CD4-positive, alpha-beta T cell (primary cell): Measurements from ENCODE around the gene CELA3B. TPM values are rescaled to one million over a fixed set of nuclear protein-coding genes. Genes with fewer than 3 reads are reported as not detected.
"Not testable (repeated sequence)": the region's sequence is repeated elsewhere in the genome, so short reads cannot be mapped to it uniquely, and the experiment has no call there.

Source experiments
- ATAC-seq: fragments of 200-7000 bp; cut with Tn5 transposase; one replicate; pipeline ENCODE4 v1.10.0; 2022; ENCODE audit warnings: mild to moderate bottlenecking; ENCODE audit not compliant: poor library complexity
- CTCF ChIA-PET: fragments of 350-600 bp; sonication (Branson Sonifier 250); formaldehyde crosslinking; loops from one replicate; lab custom pipeline; 2021; ENCODE audit warnings: antibody characterized with exemption, inconsistent platforms; lab: Charles Lee
- POLR2A ChIA-PET: fragments of 350-600 bp; sonication (Branson Sonifier 250); formaldehyde crosslinking; loops from one replicate; lab custom pipeline; 2021; ENCODE audit warnings: antibody characterized with exemption, inconsistent platforms; lab: Charles Lee
- DNase-seq, 14 experiments: peaks; one replicate each; pipeline ENCODE4 v3.0.0-alpha.2; 2013 to 2020; ENCODE audit warnings: mixed read lengths in 2 of 14
- H3K27ac ChIP-seq, 2 donors: one replicate each; pipeline versions ENCODE4 v1.5.1 to v1.7.0; 2013; ENCODE audit warnings: low read length in 2 of 2, low read depth in 1 of 2, mild to moderate bottlenecking in 1 of 2
- H3K27me3 ChIP-seq, 2 experiments: 1 replicate in 1 of 2; 2 replicates in 1 of 2; pipeline versions ENCODE4 v1.6.1 to v1.7.0; 2013; ENCODE audit warnings: low read length in 2 of 2, control low read depth in 1 of 2, mild to moderate bottlenecking in 1 of 2, moderate library complexity in 1 of 2; ENCODE audit not compliant: insufficient read depth in 2 of 2, control insufficient read depth in 1 of 2
- H3K36me3 ChIP-seq: one replicate; pipeline ENCODE4 v1.6.1; 2013; ENCODE audit warnings: low read length, control low read depth; ENCODE audit not compliant: insufficient read depth
- H3K4me1 ChIP-seq: one replicate; pipeline ENCODE4 v1.6.1; 2013; ENCODE audit warnings: low read length, control low read depth; ENCODE audit not compliant: insufficient read depth
- H3K4me3 ChIP-seq: one replicate; pipeline ENCODE4 v1.5.1; 2013; ENCODE audit warnings: mild to moderate bottlenecking, low read length, moderate library complexity
- H3K9me3 ChIP-seq, 2 experiments: 1 replicate in 1 of 2; 2 replicates in 1 of 2; pipeline versions ENCODE4 v1.6.1 to v1.7.0; 2013; ENCODE audit warnings: low read length in 2 of 2, mild to moderate bottlenecking in 2 of 2, control low read depth in 1 of 2, moderate library complexity in 1 of 2; ENCODE audit not compliant: control insufficient read depth in 1 of 2, insufficient read depth in 1 of 2
- H3K27ac Mint-ChIP-seq: one replicate; pipeline ENCODE4 v1.8.0; 2020; ENCODE audit warnings: mixed read lengths
- H3K27me3 Mint-ChIP-seq: one replicate; pipeline ENCODE4 v1.8.0; 2021; ENCODE audit warnings: mixed read lengths
- H3K36me3 Mint-ChIP-seq: one replicate; pipeline ENCODE4 v1.8.0; 2021; ENCODE audit warnings: low read depth, mixed read lengths
- H3K4me1 Mint-ChIP-seq: one replicate; pipeline ENCODE4 v1.8.0; 2021; ENCODE audit warnings: low read depth, mixed read lengths
- H3K4me3 Mint-ChIP-seq: one replicate; pipeline ENCODE4 v1.8.0; 2020; ENCODE audit warnings: mild to moderate bottlenecking, mixed read lengths
- H3K9me3 Mint-ChIP-seq: one replicate; pipeline ENCODE4 v1.8.0; 2020; ENCODE audit warnings: mixed read lengths
- intact Hi-C, 2 experiments: fragments of 100-400 bp; cut with DNase I in 1 of 2; cut with micrococcal nuclease in 1 of 2; formaldehyde crosslinking; loops; one replicate each; pipeline versions ENCODE4 v1.15.1 to v1.9.0; 2023 to 2025; cut with DNase I, micrococcal nuclease
- total RNA-seq, 174 experiments: library from RNA in 2 of 174; stranded (reverse) in 2 of 174; gene quantifications; one replicate each; pipeline ENCODE4 v1.2.3 and lab custom pipeline; 2021 to 2026

CELA3B gene
- total RNA-seq, 2 experiments from 2014 or later = not detected

DNA sequence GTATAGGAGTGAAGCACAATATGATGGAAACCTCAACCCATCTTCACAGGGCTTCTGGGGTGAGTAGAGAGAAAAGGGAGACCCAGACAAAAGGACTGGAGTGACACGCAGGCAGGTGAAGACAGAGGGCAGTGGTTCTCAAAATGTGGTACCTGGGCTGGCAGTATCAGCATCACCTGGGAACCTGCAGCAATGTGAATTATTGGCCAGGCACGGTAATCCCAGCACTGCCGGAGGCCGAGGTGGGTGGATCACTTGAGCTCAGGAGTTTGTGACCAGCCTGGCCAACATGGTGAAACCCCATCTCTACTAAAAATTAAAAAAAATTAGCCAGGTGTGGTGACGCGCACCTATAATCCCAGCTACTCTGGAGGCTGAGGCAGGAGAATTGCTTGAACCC, 5.3 kb downstream of the CELA3B start:
- POLR2A ChIA-PET, H3K27ac ChIP-seq, H3K27ac Mint-ChIP-seq, H3K27me3 ChIP-seq, H3K9me3 ChIP-seq, H3K4me3 ChIP-seq, H3K27me3 Mint-ChIP-seq, H3K36me3 Mint-ChIP-seq, H3K9me3 Mint-ChIP-seq, DNase-seq, ATAC-seq, CTCF ChIA-PET, H3K4me1 Mint-ChIP-seq, H3K4me1 ChIP-seq, H3K4me3 Mint-ChIP-seq, H3K36me3 ChIP-seq: not testable (repeated sequence)
- intact Hi-C loops = loop anchor here in 1 of 2 experiments (2.0 to 5.0 kb wide), 2 partner anchors 29 to 40 kb away; no protein-coding TSS in a partner anchor

DNA sequence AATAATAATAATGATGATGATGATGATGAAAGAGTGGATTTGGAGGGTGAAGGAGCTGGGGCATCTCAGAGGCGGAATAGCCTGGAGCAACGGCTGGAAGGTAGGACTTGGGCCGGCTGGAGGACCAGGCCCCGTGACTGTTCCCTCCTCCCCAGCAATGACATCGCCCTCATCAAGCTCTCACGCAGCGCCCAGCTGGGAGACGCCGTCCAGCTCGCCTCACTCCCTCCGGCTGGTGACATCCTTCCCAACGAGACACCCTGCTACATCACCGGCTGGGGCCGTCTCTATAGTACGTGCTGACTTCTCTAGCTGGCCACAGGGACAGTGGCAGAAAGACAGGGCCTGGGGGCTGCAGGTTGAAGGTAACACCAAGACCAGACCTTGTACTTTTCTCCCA, 6.7 kb downstream of the CELA3B start:
- intact Hi-C loops = loop anchor here in 1 of 2 experiments (2.0 to 5.0 kb wide), 2 partner anchors 27 to 39 kb away; no protein-coding TSS in a partner anchor
- H3K27me3 ChIP-seq, H3K9me3 ChIP-seq, H3K36me3 Mint-ChIP-seq, H3K27ac ChIP-seq, H3K4me1 ChIP-seq, DNase-seq, H3K36me3 ChIP-seq, H3K4me3 Mint-ChIP-seq, CTCF ChIA-PET, H3K4me1 Mint-ChIP-seq, ATAC-seq, H3K27ac Mint-ChIP-seq, H3K4me3 ChIP-seq, H3K9me3 Mint-ChIP-seq, POLR2A ChIA-PET, H3K27me3 Mint-ChIP-seq: not testable (repeated sequence)

DNA sequence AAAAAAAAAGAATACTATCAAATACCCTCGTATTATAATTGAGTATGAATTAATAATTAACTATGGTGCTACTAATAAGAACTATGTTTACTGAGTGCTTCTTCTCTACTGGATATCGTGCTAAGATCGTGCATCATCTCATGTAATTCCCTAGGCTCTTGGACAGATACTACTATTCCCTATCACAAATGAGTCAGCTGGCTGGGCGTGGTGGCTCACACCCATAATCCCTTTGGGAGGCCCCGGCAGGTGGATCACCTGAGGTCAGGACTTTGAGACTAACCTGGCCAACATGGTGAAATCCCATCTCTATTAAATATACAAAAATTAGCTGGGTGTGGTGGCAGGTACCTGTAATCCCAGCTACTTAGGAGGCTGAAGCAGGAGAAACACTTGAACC, 9.1 kb downstream of the CELA3B start:
- H3K9me3 ChIP-seq, H3K27ac ChIP-seq, H3K27ac Mint-ChIP-seq, H3K36me3 ChIP-seq, H3K4me1 ChIP-seq, H3K4me1 Mint-ChIP-seq, H3K36me3 Mint-ChIP-seq, ATAC-seq, H3K4me3 Mint-ChIP-seq, intact Hi-C loops, H3K9me3 Mint-ChIP-seq, DNase-seq, H3K27me3 ChIP-seq, CTCF ChIA-PET, H3K27me3 Mint-ChIP-seq, H3K4me3 ChIP-seq: not testable (repeated sequence)
- POLR2A ChIA-PET = interaction anchor here (0.9 kb wide), 1 partner anchor 38 kb away, joined by 3 read pairs; no protein-coding TSS in a partner anchor

DNA sequence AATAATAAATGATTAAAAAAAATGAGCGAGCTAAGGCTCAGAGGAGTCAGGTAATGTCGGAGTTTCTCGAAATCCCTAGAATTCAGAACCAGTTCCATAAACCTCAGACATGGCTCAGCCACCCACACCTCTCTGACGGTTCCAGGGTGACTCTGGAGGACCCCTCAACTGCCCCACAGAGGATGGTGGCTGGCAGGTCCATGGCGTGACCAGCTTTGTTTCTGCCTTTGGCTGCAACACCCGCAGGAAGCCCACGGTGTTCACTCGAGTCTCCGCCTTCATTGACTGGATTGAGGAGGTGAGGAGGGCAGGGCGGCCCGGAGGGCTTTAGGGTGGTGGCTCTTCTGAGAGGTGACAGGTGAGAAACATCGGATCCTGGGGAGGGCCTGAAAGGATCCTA, 9.6 kb downstream of the CELA3B start:
- H3K4me1 Mint-ChIP-seq, H3K9me3 Mint-ChIP-seq, H3K9me3 ChIP-seq, intact Hi-C loops, H3K27me3 ChIP-seq, H3K27ac Mint-ChIP-seq, H3K36me3 Mint-ChIP-seq, H3K4me3 Mint-ChIP-seq, ATAC-seq, H3K27me3 Mint-ChIP-seq, CTCF ChIA-PET, H3K36me3 ChIP-seq, H3K27ac ChIP-seq, H3K4me3 ChIP-seq, DNase-seq, H3K4me1 ChIP-seq: not testable (repeated sequence)
- POLR2A ChIA-PET = interaction anchor here (0.9 kb wide), 1 partner anchor 38 kb away, joined by 3 read pairs; no protein-coding TSS in a partner anchor

DNA sequence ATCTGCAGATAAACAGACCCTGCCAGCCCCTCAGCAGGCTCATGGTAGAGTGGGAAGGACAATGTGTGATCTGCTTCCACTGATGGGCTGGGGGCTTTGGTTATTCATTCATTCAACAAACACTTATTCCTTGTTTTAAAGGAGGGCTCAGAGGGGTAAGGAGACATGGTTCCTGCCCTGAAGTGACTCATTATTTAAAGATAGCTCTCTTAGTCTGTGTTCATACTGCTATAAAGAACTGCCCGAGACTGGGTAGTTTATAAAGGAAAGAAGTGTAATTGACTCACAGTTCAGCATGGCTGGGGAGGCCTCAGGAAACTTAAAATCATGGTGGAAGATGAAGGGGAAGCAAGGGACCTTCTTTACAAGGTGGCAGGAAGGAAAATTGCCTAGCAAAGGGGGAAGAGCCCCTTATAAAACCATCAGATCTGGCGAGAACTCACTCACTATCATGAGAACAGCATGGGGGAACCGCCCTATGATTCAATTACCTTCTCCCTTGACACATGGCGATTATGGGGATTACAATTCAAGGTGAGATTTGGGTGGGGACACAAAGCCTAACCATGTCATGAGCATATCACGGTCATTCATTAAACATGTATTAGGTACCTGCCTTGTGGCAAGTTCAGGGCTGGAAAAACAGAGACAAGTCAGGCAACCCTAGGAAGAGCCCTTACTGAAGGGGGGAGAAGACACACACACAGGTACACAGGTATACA, 13.0 kb downstream of the CELA3B start:
- H3K27me3 ChIP-seq, H3K9me3 ChIP-seq, H3K4me1 ChIP-seq, H3K27me3 Mint-ChIP-seq, H3K9me3 Mint-ChIP-seq, POLR2A ChIA-PET, H3K4me3 ChIP-seq, H3K36me3 ChIP-seq, intact Hi-C loops, H3K27ac ChIP-seq, H3K4me3 Mint-ChIP-seq, CTCF ChIA-PET, H3K4me1 Mint-ChIP-seq, H3K27ac Mint-ChIP-seq, DNase-seq, H3K36me3 Mint-ChIP-seq, ATAC-seq: not testable (repeated sequence)

DNA sequence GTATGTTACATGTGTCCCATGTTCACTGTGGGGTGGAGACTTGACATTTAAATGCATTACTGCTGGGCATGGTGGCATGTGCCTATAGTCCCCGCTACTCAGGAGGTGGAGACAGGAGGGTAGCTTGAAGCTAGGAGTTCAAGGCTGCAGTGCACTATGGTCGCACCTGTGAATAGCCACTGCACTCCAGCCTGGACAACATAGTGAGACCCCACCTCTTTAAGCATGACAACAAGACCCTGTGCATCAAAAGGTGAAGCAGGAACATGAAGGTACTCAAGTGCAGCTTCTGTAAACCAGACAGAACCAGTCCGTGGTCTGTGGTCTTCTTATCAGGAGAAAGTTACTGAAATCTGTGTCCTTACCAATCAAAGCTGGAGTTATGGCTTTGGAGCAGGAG, 15.4 kb downstream of the CELA3B start:
- H3K36me3 ChIP-seq, H3K4me1 Mint-ChIP-seq, intact Hi-C loops, ATAC-seq, POLR2A ChIA-PET, H3K27ac ChIP-seq, H3K9me3 Mint-ChIP-seq, H3K4me1 ChIP-seq, DNase-seq, H3K9me3 ChIP-seq, CTCF ChIA-PET, H3K36me3 Mint-ChIP-seq, H3K4me3 ChIP-seq, H3K27ac Mint-ChIP-seq, H3K27me3 Mint-ChIP-seq, H3K4me3 Mint-ChIP-seq, H3K27me3 ChIP-seq: not testable (repeated sequence)

DNA sequence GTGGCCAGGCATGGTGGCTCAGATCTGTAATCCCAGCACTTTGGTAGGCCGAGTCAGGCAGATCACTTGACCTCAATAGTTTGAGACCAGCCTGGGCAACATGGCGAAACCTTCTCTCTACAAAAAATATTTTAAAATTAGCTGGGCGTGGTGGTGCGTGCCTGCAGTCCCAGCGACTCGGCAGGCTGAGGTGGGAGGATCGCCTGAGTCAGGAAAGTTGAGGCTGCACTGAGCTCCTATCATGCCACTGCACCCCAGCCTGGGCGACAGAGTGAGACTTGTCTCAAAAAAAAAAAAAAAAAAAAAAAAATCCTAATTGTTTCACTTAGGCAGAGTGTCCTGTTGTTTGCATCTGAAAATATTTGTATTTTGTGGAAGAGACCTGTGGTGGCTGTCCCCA, 17.9 kb downstream of the CELA3B start:
- H3K36me3 ChIP-seq, H3K27me3 ChIP-seq, H3K36me3 Mint-ChIP-seq, POLR2A ChIA-PET, CTCF ChIA-PET, DNase-seq, H3K27ac Mint-ChIP-seq, H3K27ac ChIP-seq, H3K4me1 ChIP-seq, H3K9me3 ChIP-seq, H3K4me3 Mint-ChIP-seq, H3K27me3 Mint-ChIP-seq, ATAC-seq, H3K9me3 Mint-ChIP-seq, intact Hi-C loops, H3K4me1 Mint-ChIP-seq, H3K4me3 ChIP-seq: not testable (repeated sequence)
